Measurements from ENCODE around the gene JADE3. TPM values are rescaled to one million over a fixed set of nuclear protein-coding genes. Genes with fewer than 3 reads are reported as not detected.

JADE3 gene
- total RNA-seq, 1 experiment from 2014 or later: 10.1 TPM

DNA sequence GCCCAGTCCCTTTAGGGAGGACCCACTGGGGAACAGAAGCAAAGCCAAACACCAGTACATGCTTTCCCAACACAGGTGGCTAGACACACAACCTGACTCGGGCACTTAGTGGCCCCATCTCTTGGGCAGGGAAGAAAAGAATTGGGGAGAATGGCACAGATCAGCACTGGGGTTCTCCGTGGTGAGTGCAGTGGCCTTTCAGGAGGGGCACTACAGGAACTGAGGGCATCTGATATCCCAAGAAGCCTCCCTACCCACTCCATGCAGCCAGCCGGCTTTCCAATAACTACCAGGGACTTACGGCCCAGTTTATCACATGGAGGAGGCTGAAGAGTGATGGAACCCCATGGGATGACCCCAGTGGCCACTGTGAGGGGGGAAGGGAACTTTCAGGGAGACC is 189.0 kb downstream of the JADE3 start:
- no peak for DNase-seq (ENCODE audit: low read depth)

Small RNA genes within 50 kb of the gene (small RNA-seq; reads per million reads assigned to genes)
- not detected for gene RNU6-1189P

Other genes starting within 250 kb of the JADE3 start
- gene SLC9A7, start 153.3 kb upstream of the JADE3 start, total RNA-seq (2014; rRNA removed; shearing (Covaris generic)): 18.4 and 22.8 TPM in 2 replicates
- gene RP2, start 75.4 kb upstream of the JADE3 start, total RNA-seq (2014; rRNA removed; shearing (Covaris generic)): 8.6 and 10.2 TPM in 2 replicates
- not detected in 2 replicates for gene RGN, start 166.0 kb downstream of the JADE3 start, total RNA-seq (2014; rRNA removed; shearing (Covaris generic))
- 118 and 120 TPM in 2 replicates for gene NDUFB11, start 232.3 kb downstream of the JADE3 start, total RNA-seq (2014; rRNA removed; shearing (Covaris generic))
- gene RBM10, start 232.8 kb downstream of the JADE3 start, total RNA-seq (2014; rRNA removed; shearing (Covaris generic)): 62.7 and 67.3 TPM in 2 replicates

Measured in HT1080 (cell line).